Measurements from ENCODE around the gene FZR1. TPM values are rescaled to one million over a fixed set of nuclear protein-coding genes. Genes with fewer than 3 reads are reported as not detected.

Gene FZR1
- total RNA-seq, 1 experiment from 2014 or later = 51.4 TPM

DNA sequence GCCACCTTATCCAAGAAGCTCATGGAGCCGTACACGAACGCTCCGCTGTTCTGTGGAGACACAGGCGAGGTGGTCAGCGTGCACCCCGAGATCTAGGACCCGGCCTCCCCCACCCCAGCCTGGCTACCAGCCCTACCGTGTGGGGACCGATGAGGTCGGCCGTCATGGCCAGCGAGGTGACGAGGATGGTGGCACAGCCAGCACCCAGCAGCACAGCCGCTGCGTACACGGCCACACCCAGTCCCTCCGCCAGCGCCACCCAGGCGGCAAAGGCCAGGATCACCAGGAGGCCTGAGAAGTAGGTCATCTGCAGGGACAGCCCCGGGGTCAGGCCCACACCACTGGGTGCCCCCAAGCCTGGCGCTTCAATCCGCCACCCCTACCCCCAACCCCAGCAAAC is 40.0 kb downstream of the FZR1 start:
- WGBS (ENCODE audit: extremely low coverage, insufficient read length, low lambda C conversion rate) = no CpG with 5 or more reads among the region's 23 CpGs
- Histone ChIP-seq H3K9me3 (ENCODE audit: control insufficient read depth, low read depth, low read length) (no peaks in the 10 kb centered on the region), H4K5ac (ENCODE audit: insufficient read length, low read depth, low read length) (no peak overlapping the region), H4K20me1 (ENCODE audit: control insufficient read depth, insufficient read depth, insufficient read length) (no peaks in the 10 kb centered on the region), H3K23ac (ENCODE audit: insufficient read length, low read depth, low read length) (no peak overlapping the region), H2BK15ac (ENCODE audit: low read depth, low read length) (no peak overlapping the region), H3K18ac (ENCODE audit: insufficient read length, low read depth, low read length) (no peak overlapping the region), H3K9ac (ENCODE audit: extremely low read depth, insufficient read length, low read length) (no peak overlapping the region), H3K4me1 (ENCODE audit: insufficient read depth, low read length) (no peaks in the 10 kb centered on the region), H3K56ac (ENCODE audit: insufficient read length, low read depth, low read length) (no peak overlapping the region), H3K4me2 (ENCODE audit: insufficient read depth, insufficient read length, low read length) (no peak overlapping the region), H2BK5ac (ENCODE audit: insufficient read length, low read length) (no peak overlapping the region), H2AK5ac (ENCODE audit: insufficient read length, low read length) (no peak overlapping the region), H4K91ac (ENCODE audit: insufficient read length, low read depth, low read length) (no peak overlapping the region), H3K79me1 (ENCODE audit: insufficient read depth, low read depth, low read length, poor library complexity, severe bottlenecking) (no peaks in the 10 kb centered on the region), H4K8ac (replicated peaks; ENCODE audit: insufficient read length, low read depth, low read length) (no peak overlapping the region), H3K23me2 (ENCODE audit: insufficient read length, low read depth, low read length, poor library complexity, severe bottlenecking) (no peaks in the 10 kb centered on the region), H3K14ac (ENCODE audit: insufficient read depth, low read length) (no peak overlapping the region), H3K27ac (ENCODE audit: insufficient read length, low read depth, low read length) (no peak overlapping the region), H2AFZ (ENCODE audit: low read length) (no peak overlapping the region), H3K27me3 (ENCODE audit: insufficient read depth, low read length) (no peaks in the 10 kb centered on the region), H3K79me2 (ENCODE audit: insufficient read depth, low read length) (no peaks in the 10 kb centered on the region), H2BK20ac (ENCODE audit: low read depth, low read length, poor library complexity, severe bottlenecking) (no peak overlapping the region), H2BK12ac (ENCODE audit: insufficient read length, low read depth, low read length) (no peak overlapping the region), H3T11ph (ENCODE audit: low read length) (no peak overlapping the region), H3K4ac (ENCODE audit: low read depth, low read length) (no peak overlapping the region), H2BK120ac (ENCODE audit: low read depth, low read length, poor library complexity, severe bottlenecking) (no peak overlapping the region)
- H3K9me3 Mint-ChIP-seq = no peaks in the 10 kb centered on the region
- H3K36me3 Mint-ChIP-seq (ENCODE audit: insufficient read depth in 1 of 3, low read depth in 3 of 3) = peaks cover 4 to 13% (median 12%) of the 10 kb centered on the region in 3 experiments; a peak in 6 of 7 replicates
- H3K27ac Mint-ChIP-seq = no peak overlapping the region
- no peaks in the 10 kb centered on the region for H3K27me3 Mint-ChIP-seq (ENCODE audit: low read depth)
- H3K4me1 Mint-ChIP-seq = peaks cover 2 to 3% of the 10 kb centered on the region in 2 experiments; a peak in 1 of 4 replicates
- H3K4me3 Mint-ChIP-seq = no peak overlapping the region
- TF ChIP-seq, protein P1, sequence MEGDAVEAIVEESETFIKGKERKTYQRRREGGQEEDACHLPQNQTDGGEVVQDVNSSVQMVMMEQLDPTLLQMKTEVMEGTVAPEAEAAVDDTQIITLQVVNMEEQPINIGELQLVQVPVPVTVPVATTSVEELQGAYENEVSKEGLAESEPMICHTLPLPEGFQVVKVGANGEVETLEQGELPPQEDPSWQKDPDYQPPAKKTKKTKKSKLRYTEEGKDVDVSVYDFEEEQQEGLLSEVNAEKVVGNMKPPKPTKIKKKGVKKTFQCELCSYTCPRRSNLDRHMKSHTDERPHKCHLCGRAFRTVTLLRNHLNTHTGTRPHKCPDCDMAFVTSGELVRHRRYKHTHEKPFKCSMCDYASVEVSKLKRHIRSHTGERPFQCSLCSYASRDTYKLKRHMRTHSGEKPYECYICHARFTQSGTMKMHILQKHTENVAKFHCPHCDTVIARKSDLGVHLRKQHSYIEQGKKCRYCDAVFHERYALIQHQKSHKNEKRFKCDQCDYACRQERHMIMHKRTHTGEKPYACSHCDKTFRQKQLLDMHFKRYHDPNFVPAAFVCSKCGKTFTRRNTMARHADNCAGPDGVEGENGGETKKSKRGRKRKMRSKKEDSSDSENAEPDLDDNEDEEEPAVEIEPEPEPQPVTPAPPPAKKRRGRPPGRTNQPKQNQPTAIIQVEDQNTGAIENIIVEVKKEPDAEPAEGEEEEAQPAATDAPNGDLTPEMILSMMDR (conservative IDR thresholded peaks at IDR 0.05) = no peak
- DNase-seq = no peak

Measured in H9 (cell line).